ENCODE results near the gene PIEZO2.

PIEZO2 gene

GRCh38 chr18:11024928-11025669 lies 124.3 kb downstream of the PIEZO2 start:
- no peak for DNase-seq

GRCh38 chr18:11021477-11021876 lies 127.9 kb downstream of the PIEZO2 start:
- DNase-seq: no peak

GRCh38 chr18:11020877-11021414 lies 128.4 kb downstream of the PIEZO2 start:
- no peak for DNase-seq

GRCh38 chr18:11020161-11020853 lies 129.1 kb downstream of the PIEZO2 start:
- DNase-seq: no peak

- no peak for DNase-seq
Measured at GRCh38 chr18:11019295-11020105, 129.9 kb downstream of the PIEZO2 start.

- DNase-seq: no peak
Measured at GRCh38 chr18:11009869-11010268, 139.5 kb downstream of the PIEZO2 start.

GRCh38 chr18:11009147-11009546 lies 140.2 kb downstream of the PIEZO2 start:
- no peak for DNase-seq

GRCh38 chr18:11008505-11008904 lies 140.9 kb downstream of the PIEZO2 start:
- DNase-seq: no peak

GRCh38 chr18:11005528-11005927 lies 143.8 kb downstream of the PIEZO2 start:
- no peak for DNase-seq

GRCh38 chr18:11004951-11005350 lies 144.4 kb downstream of the PIEZO2 start:
- DNase-seq: no peak

- no peak for DNase-seq
Measured at GRCh38 chr18:11004294-11004693, 145.1 kb downstream of the PIEZO2 start.

GRCh38 chr18:11002796-11003195 lies 146.6 kb downstream of the PIEZO2 start:
- no peak for DNase-seq

GRCh38 chr18:11002277-11002676 lies 147.1 kb downstream of the PIEZO2 start:
- no peak for DNase-seq

GRCh38 chr18:11000071-11000470 lies 149.3 kb downstream of the PIEZO2 start:
- no peak for DNase-seq

GRCh38 chr18:10997885-10998284 lies 151.5 kb downstream of the PIEZO2 start:
- DNase-seq: no peak

GRCh38 chr18:10995550-10995949 lies 153.8 kb downstream of the PIEZO2 start:
- DNase-seq: no peak

- no peak for DNase-seq
Measured at GRCh38 chr18:10989486-10989885, 159.9 kb downstream of the PIEZO2 start.

GRCh38 chr18:10985689-10986088 lies 163.7 kb downstream of the PIEZO2 start:
- no peak for DNase-seq

- no peak for DNase-seq
Measured at GRCh38 chr18:10979411-10979810, 170.0 kb downstream of the PIEZO2 start.

- no peak for DNase-seq
Measured at GRCh38 chr18:10977042-10977441, 172.3 kb downstream of the PIEZO2 start.

GRCh38 chr18:10973567-10974203 lies 175.7 kb downstream of the PIEZO2 start:
- no peak for DNase-seq

GRCh38 chr18:10971717-10972116 lies 177.7 kb downstream of the PIEZO2 start:
- no peak for DNase-seq

GRCh38 chr18:10965119-10965518 lies 184.2 kb downstream of the PIEZO2 start:
- DNase-seq: no peak

Data from 8988T (cell line).